WTC11 (cell line): ENCODE measurements around the gene LPP. TPM values are rescaled to one million over a fixed set of nuclear protein-coding genes. Genes with fewer than 3 reads are reported as not detected.

ENCODE experiments used
- ATAC-seq: fragments of 200-7000 bp; cut with Tn5 transposase; 2 replicates; pipeline ENCODE4 v1.10.0; 2021; ENCODE audit warnings: mild to moderate bottlenecking, moderate library complexity
- CTCF ChIA-PET: fragments of 300-600 bp; sonication (Branson Sonifier 250); formaldehyde crosslinking; loops from one replicate; lab custom pipeline; 2021; ENCODE audit warnings: antibody characterized with exemption; lab: Charles Lee
- POLR2A ChIA-PET: fragments of 350-600 bp; sonication (Branson Sonifier 250); formaldehyde crosslinking; loops from one replicate; lab custom pipeline; 2021; ENCODE audit warnings: antibody characterized with exemption; lab: Charles Lee
- DNase-seq: peaks from one replicate; pipeline ENCODE4 v3.0.0; 2021; ENCODE audit warnings: low spot score
- H3K27ac Mint-ChIP-seq: 2 replicates; pipeline ENCODE4 v1.8.0; 2021; ENCODE audit warnings: mixed read lengths
- H3K27me3 Mint-ChIP-seq: 2 replicates; pipeline ENCODE4 v1.8.0; 2021; ENCODE audit warnings: low read depth, mild to moderate bottlenecking, moderate library complexity, mixed read lengths
- H3K36me3 Mint-ChIP-seq: 2 replicates; pipeline ENCODE4 v1.8.0; 2021; ENCODE audit warnings: mixed read lengths
- H3K4me1 Mint-ChIP-seq: 2 replicates; pipeline ENCODE4 v1.8.0; 2022; ENCODE audit warnings: mixed read lengths
- H3K4me3 Mint-ChIP-seq: 2 replicates; pipeline ENCODE4 v1.8.0; 2021; ENCODE audit warnings: mild to moderate bottlenecking, moderate library complexity, mixed read lengths
- H3K9me3 Mint-ChIP-seq: 2 replicates; pipeline ENCODE4 v1.8.0; 2021; ENCODE audit warnings: mixed read lengths
- CREB1 ChIP-seq: sonication (generic); formaldehyde crosslinking; IDR thresholded peaks from 2 replicates; pipeline ENCODE4 v1.8.0; 2023; ENCODE audit warnings: mild to moderate bottlenecking, missing genetic modification reagents
- E2F1 ChIP-seq: sonication (generic); formaldehyde crosslinking; IDR thresholded peaks from 2 replicates; pipeline ENCODE4 v1.8.0; 2022; ENCODE audit warnings: mild to moderate bottlenecking, missing genetic modification reagents
- EMX1 ChIP-seq: fragments of 250-450 bp; sonication (Bioruptor Pico); IDR thresholded peaks from 2 replicates; pipeline ENCODE4 v1.8.0; 2021; ENCODE audit warnings: mild to moderate bottlenecking
- FOXP4 ChIP-seq: sonication (generic); formaldehyde crosslinking; IDR thresholded peaks from 2 replicates; pipeline ENCODE4 v1.8.0; 2022; ENCODE audit warnings: mild to moderate bottlenecking, missing genetic modification reagents
- HMGA2 ChIP-seq: fragments of 250-450 bp; sonication (Bioruptor Pico); IDR thresholded peaks from 2 replicates; pipeline ENCODE4 v1.4.0; 2021; ENCODE audit warnings: mild to moderate bottlenecking, moderate library complexity
- JUN ChIP-seq: sonication (generic); formaldehyde crosslinking; IDR thresholded peaks from 2 replicates; pipeline ENCODE4 v1.8.0; 2023; ENCODE audit warnings: mild to moderate bottlenecking, missing genetic modification reagents
- MLX ChIP-seq: sonication (generic); formaldehyde crosslinking; IDR thresholded peaks from 2 replicates; pipeline ENCODE4 v1.8.1; 2023; ENCODE audit warnings: mild to moderate bottlenecking, missing genetic modification reagents, moderate library complexity
- MYBL2 ChIP-seq: sonication (generic); formaldehyde crosslinking; IDR thresholded peaks from 2 replicates; pipeline ENCODE4 v1.8.1; 2023; ENCODE audit warnings: mild to moderate bottlenecking, moderate library complexity, missing genetic modification reagents
- NFE2L1 ChIP-seq: sonication (generic); formaldehyde crosslinking; IDR thresholded peaks from 2 replicates; pipeline ENCODE4 v1.8.1; 2023; ENCODE audit warnings: missing genetic modification reagents
- PREB ChIP-seq: sonication (generic); formaldehyde crosslinking; IDR thresholded peaks from 2 replicates; pipeline ENCODE4 v1.8.1; 2022; ENCODE audit warnings: mild to moderate bottlenecking, missing genetic modification reagents, moderate library complexity, borderline replicate concordance
- PRRX2 ChIP-seq: fragments of 250-450 bp; sonication (Bioruptor Pico); IDR thresholded peaks from 2 replicates; pipeline ENCODE4 v1.8.0; 2021; ENCODE audit warnings: mild to moderate bottlenecking
- TCF7 ChIP-seq: sonication (generic); formaldehyde crosslinking; IDR thresholded peaks from 2 replicates; pipeline ENCODE4 v1.8.0; 2022; ENCODE audit warnings: mild to moderate bottlenecking, low read depth, missing genetic modification reagents, moderate library complexity
- TP53 ChIP-seq: sonication (generic); formaldehyde crosslinking; IDR thresholded peaks from 2 replicates; pipeline ENCODE4 v1.8.1; 2023; ENCODE audit warnings: mild to moderate bottlenecking, missing genetic modification reagents
- USF2 ChIP-seq: sonication (generic); formaldehyde crosslinking; IDR thresholded peaks from 2 replicates; pipeline ENCODE4 v1.8.1; 2023; ENCODE audit warnings: mild to moderate bottlenecking, missing genetic modification reagents, moderate library complexity
- ZBTB21 ChIP-seq: sonication (generic); formaldehyde crosslinking; IDR thresholded peaks from 2 replicates; pipeline ENCODE4 v1.8.1; 2023; ENCODE audit warnings: mild to moderate bottlenecking, missing genetic modification reagents, borderline replicate concordance
- ZBTB43 ChIP-seq: sonication (generic); formaldehyde crosslinking; IDR thresholded peaks from 2 replicates; pipeline ENCODE4 v1.8.1; 2023; ENCODE audit warnings: mild to moderate bottlenecking, missing genetic modification reagents
- ZNF317 ChIP-seq: sonication (generic); formaldehyde crosslinking; IDR thresholded peaks from 2 replicates; pipeline ENCODE4 v1.8.1; 2023; ENCODE audit warnings: low read depth, mild to moderate bottlenecking, moderate library complexity, missing genetic modification reagents, borderline replicate concordance
- ZNF423 ChIP-seq: fragments of 250-450 bp; sonication (Bioruptor Pico); IDR thresholded peaks from 2 replicates; pipeline ENCODE4 v2.1.2; 2022; ENCODE audit warnings: mild to moderate bottlenecking, moderate library complexity
- total RNA-seq: library from RNA; stranded (reverse); gene quantifications from 3 replicates; pipeline ENCODE4 v1.2.3, GENCODE V29; 2021
- TF ChIP-seq, protein P1 (sequence below): fragments of 200-600 bp; IDR thresholded peaks from 2 replicates; pipeline ENCODE4 v1.8.0; 2022; ENCODE audit warnings: antibody characterized with exemption
- TF ChIP-seq, protein P2 (sequence below): fragments of 250-450 bp; sonication (Bioruptor Pico); IDR thresholded peaks from 2 replicates; pipeline ENCODE4 v1.9.0; 2021; ENCODE audit warnings: mild to moderate bottlenecking
- TF ChIP-seq, protein P3 (sequence below): sonication (generic); formaldehyde crosslinking; IDR thresholded peaks from 2 replicates; pipeline ENCODE4 v1.8.0; 2023; ENCODE audit warnings: mild to moderate bottlenecking, missing genetic modification reagents
- TF ChIP-seq, protein P4 (sequence below): sonication (generic); formaldehyde crosslinking; conservative IDR thresholded peaks from 2 replicates; pipeline ENCODE4 v1.8.1; 2022; ENCODE audit warnings: mild to moderate bottlenecking, missing genetic modification reagents
- TF ChIP-seq, protein P5 (sequence below): sonication (generic); formaldehyde crosslinking; IDR thresholded peaks from 2 replicates; pipeline ENCODE4 v1.8.1; 2022; ENCODE audit warnings: low read depth, missing genetic modification reagents, borderline replicate concordance

The LPP gene
- total RNA-seq, 1 experiment from 2014 or later: 49.6 TPM

DNA sequence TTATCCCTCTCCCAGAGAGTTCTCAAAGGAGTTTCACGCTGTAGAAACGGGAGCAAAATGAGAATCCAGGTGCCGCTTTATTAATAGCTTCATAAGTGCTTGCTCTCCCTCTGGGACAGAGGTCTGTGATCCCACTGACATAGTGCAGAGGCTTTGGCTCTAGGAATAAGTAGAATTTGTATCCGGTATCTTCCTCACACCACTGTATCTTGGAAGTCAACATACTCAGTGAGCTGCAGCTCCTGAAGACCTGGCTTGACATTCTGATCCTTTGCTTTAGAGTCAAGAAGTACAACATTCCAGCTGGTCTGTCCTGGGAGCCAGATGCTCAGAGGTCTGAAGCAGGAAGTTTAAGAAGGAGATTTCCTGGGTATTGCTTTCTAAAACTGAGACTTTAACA, 323.0 kb downstream of the LPP start (continued):
- TF ChIP-seq E2F1 (CRISPR knock-in tag) (no peak), USF2 (CRISPR knock-in tag) (no peak), TCF7 (CRISPR knock-in tag) (no peak), CREB1 (CRISPR knock-in tag) (no peak), JUN (CRISPR knock-in tag) (no peak), TP53 (no peak)
- TF ChIP-seq, protein P1, sequence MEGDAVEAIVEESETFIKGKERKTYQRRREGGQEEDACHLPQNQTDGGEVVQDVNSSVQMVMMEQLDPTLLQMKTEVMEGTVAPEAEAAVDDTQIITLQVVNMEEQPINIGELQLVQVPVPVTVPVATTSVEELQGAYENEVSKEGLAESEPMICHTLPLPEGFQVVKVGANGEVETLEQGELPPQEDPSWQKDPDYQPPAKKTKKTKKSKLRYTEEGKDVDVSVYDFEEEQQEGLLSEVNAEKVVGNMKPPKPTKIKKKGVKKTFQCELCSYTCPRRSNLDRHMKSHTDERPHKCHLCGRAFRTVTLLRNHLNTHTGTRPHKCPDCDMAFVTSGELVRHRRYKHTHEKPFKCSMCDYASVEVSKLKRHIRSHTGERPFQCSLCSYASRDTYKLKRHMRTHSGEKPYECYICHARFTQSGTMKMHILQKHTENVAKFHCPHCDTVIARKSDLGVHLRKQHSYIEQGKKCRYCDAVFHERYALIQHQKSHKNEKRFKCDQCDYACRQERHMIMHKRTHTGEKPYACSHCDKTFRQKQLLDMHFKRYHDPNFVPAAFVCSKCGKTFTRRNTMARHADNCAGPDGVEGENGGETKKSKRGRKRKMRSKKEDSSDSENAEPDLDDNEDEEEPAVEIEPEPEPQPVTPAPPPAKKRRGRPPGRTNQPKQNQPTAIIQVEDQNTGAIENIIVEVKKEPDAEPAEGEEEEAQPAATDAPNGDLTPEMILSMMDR: no peak

- Mint-ChIP-seq H3K27me3 (no peaks in the 10 kb centered on the region), H3K4me3 (no peak overlapping the region), H3K9me3 (no peaks in the 10 kb centered on the region), H3K27ac (no peak overlapping the region), H3K4me1 (peaks cover 3% of the 10 kb centered on the region), H3K36me3 (no peaks in the 10 kb centered on the region)
- ATAC-seq (peak; percentile 26; the same call in 1 of the 2 replicates), DNase-seq (no peak)
- POLR2A ChIA-PET: no interaction called here
- CTCF ChIA-PET: interaction anchor here (0.8 to 1.6 kb wide), 3 partner anchors 269 to 740 kb away, joined by 3 to 5 read pairs (median 3); partner anchors contain the start of gene BCL6
- TF ChIP-seq TP53 (no peak), HMGA2 (CRISPR knock-in tag) (no peak), EMX1 (no peak), ZNF423 (CRISPR knock-in tag) (no peak), ZBTB43 (CRISPR knock-in tag) (no peak), ZBTB21 (CRISPR knock-in tag) (no peak), MYBL2 (CRISPR knock-in tag) (no peak), MLX (CRISPR knock-in tag) (no peak), ZNF317 (CRISPR knock-in tag) (no peak), PREB (CRISPR knock-in tag) (no peak), NFE2L1 (CRISPR knock-in tag) (no peak), FOXP4 (no peak), PRRX2 (CRISPR knock-in tag) (no peak)
- TF ChIP-seq, protein P2, sequence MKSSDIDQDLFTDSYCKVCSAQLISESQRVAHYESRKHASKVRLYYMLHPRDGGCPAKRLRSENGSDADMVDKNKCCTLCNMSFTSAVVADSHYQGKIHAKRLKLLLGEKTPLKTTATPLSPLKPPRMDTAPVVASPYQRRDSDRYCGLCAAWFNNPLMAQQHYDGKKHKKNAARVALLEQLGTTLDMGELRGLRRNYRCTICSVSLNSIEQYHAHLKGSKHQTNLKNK: no peak
- TF ChIP-seq, protein P3, sequence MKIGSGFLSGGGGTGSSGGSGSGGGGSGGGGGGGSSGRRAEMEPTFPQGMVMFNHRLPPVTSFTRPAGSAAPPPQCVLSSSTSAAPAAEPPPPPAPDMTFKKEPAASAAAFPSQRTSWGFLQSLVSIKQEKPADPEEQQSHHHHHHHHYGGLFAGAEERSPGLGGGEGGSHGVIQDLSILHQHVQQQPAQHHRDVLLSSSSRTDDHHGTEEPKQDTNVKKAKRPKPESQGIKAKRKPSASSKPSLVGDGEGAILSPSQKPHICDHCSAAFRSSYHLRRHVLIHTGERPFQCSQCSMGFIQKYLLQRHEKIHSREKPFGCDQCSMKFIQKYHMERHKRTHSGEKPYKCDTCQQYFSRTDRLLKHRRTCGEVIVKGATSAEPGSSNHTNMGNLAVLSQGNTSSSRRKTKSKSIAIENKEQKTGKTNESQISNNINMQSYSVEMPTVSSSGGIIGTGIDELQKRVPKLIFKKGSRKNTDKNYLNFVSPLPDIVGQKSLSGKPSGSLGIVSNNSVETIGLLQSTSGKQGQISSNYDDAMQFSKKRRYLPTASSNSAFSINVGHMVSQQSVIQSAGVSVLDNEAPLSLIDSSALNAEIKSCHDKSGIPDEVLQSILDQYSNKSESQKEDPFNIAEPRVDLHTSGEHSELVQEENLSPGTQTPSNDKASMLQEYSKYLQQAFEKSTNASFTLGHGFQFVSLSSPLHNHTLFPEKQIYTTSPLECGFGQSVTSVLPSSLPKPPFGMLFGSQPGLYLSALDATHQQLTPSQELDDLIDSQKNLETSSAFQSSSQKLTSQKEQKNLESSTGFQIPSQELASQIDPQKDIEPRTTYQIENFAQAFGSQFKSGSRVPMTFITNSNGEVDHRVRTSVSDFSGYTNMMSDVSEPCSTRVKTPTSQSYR (CRISPR knock-in tag): no peak
- TF ChIP-seq, protein P4, sequence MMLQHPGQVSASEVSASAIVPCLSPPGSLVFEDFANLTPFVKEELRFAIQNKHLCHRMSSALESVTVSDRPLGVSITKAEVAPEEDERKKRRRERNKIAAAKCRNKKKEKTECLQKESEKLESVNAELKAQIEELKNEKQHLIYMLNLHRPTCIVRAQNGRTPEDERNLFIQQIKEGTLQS (CRISPR knock-in tag): no peak
- TF ChIP-seq, protein P5, sequence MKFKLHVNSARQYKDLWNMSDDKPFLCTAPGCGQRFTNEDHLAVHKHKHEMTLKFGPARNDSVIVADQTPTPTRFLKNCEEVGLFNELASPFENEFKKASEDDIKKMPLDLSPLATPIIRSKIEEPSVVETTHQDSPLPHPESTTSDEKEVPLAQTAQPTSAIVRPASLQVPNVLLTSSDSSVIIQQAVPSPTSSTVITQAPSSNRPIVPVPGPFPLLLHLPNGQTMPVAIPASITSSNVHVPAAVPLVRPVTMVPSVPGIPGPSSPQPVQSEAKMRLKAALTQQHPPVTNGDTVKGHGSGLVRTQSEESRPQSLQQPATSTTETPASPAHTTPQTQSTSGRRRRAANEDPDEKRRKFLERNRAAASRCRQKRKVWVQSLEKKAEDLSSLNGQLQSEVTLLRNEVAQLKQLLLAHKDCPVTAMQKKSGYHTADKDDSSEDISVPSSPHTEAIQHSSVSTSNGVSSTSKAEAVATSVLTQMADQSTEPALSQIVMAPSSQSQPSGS (CRISPR knock-in tag): no peak
These were observed 326.1 kb downstream of the LPP start for GRCh38 chr3:188480011-188480410.
